CD14-positive monocyte (primary cell): ENCODE results near the gene ZNF76. TPM values are rescaled to one million over a fixed set of nuclear protein-coding genes. Genes with fewer than 3 reads are reported as not detected.

ENCODE experiments used
- DNase-seq, 3 donors: peaks; one replicate each; pipeline ENCODE4 v3.0.0-alpha.2; 2011 to 2022
- H2AFZ ChIP-seq: 2 replicates; pipeline ENCODE4 v1.6.0; 2012; ENCODE audit warnings: mild to moderate bottlenecking, low read depth, low read length, inconsistent platforms; ENCODE audit not compliant: insufficient read depth, poor library complexity, severe bottlenecking
- H3K27ac ChIP-seq, 2 donors: 1 replicate in 1 of 2; 2 replicates in 1 of 2; pipeline ENCODE4 v1.5.1; 2012 to 2013; ENCODE audit warnings: low read length in 2 of 2, control low read depth in 1 of 2, inconsistent platforms in 1 of 2, low read depth in 1 of 2, mild to moderate bottlenecking in 1 of 2
- H3K27me3 ChIP-seq, 2 donors: one replicate each; pipeline versions ENCODE4 v1.6.0 to v1.6.1; 2011 to 2013; ENCODE audit warnings: low read length in 2 of 2; ENCODE audit not compliant: control insufficient read depth in 2 of 2, insufficient read depth in 2 of 2
- H3K36me3 ChIP-seq, 2 donors: replicated peaks in 1 of 2; 1 replicate in 1 of 2; 2 replicates in 1 of 2; pipeline versions ENCODE4 v1.5.1 to v1.6.1; 2012 to 2013; ENCODE audit warnings: low read length in 2 of 2, control low read depth in 1 of 2, inconsistent platforms in 1 of 2, mild to moderate bottlenecking in 1 of 2; ENCODE audit not compliant: insufficient read depth in 2 of 2, control insufficient read depth in 1 of 2
- H3K4me1 ChIP-seq, 2 donors: 1 replicate in 1 of 2; 2 replicates in 1 of 2; pipeline versions ENCODE4 v1.5.1 to v1.6.1; 2012 to 2013; ENCODE audit warnings: low read length in 2 of 2, control low read depth in 1 of 2, inconsistent platforms in 1 of 2, mild to moderate bottlenecking in 1 of 2, moderate library complexity in 1 of 2; ENCODE audit not compliant: insufficient read depth in 2 of 2, control insufficient read depth in 1 of 2
- H3K4me2 ChIP-seq: replicated peaks from 2 replicates; pipeline ENCODE3; 2012; ENCODE audit warnings: low read length, moderate library complexity, mild to moderate bottlenecking; ENCODE audit not compliant: poor library complexity, severe bottlenecking; ENCODE audit errors: extremely low read depth
- H3K4me3 ChIP-seq, 3 experiments: fragments of 200-600 bp in 1 of 3; sonication (generic) in 1 of 3; replicated peaks in 1 of 3; 1 replicate in 2 of 3; 2 replicates in 1 of 3; pipeline ENCODE4 v1.5.1; 2011 to 2013; ENCODE audit warnings: low read length in 3 of 3, mild to moderate bottlenecking in 3 of 3, control low read depth in 2 of 3, low read depth in 2 of 3, inconsistent platforms in 1 of 3, moderate library complexity in 1 of 3
- H3K79me2 ChIP-seq: 2 replicates; pipeline ENCODE4 v1.6.0; 2012; ENCODE audit warnings: mild to moderate bottlenecking, control low read depth, inconsistent platforms, low read length, moderate library complexity; ENCODE audit not compliant: insufficient read depth
- H3K9ac ChIP-seq: 2 replicates; pipeline ENCODE4 v1.6.0; 2017; ENCODE audit warnings: low read length, mild to moderate bottlenecking; ENCODE audit not compliant: insufficient read depth, poor library complexity, severe bottlenecking
- H3K9me3 ChIP-seq, 2 donors: replicated peaks in 1 of 2; 1 replicate in 1 of 2; 2 replicates in 1 of 2; pipeline versions ENCODE4 v1.5.1 to v1.6.1; 2012 to 2013; ENCODE audit warnings: low read length in 2 of 2, control low read depth in 1 of 2; ENCODE audit not compliant: control insufficient read depth in 1 of 2, insufficient read depth in 1 of 2
- H4K20me1 ChIP-seq: 2 replicates; pipeline ENCODE4 v1.6.0; 2012; ENCODE audit warnings: mild to moderate bottlenecking, low read length, control low read depth, moderate library complexity; ENCODE audit not compliant: insufficient read depth
- H3K27ac Mint-ChIP-seq, 7 donors: one replicate each; pipeline ENCODE4 v1.8.0; 2020; ENCODE audit warnings: mild to moderate bottlenecking in 7 of 7, mixed read lengths in 7 of 7, moderate library complexity in 6 of 7, inconsistent platforms in 2 of 7
- H3K27me3 Mint-ChIP-seq, 3 donors: one replicate each; pipeline ENCODE4 v1.8.0; 2021 to 2022; ENCODE audit warnings: low read depth in 3 of 3, mild to moderate bottlenecking in 3 of 3, mixed read lengths in 3 of 3, moderate library complexity in 3 of 3, inconsistent platforms in 1 of 3
- H3K36me3 Mint-ChIP-seq, 2 donors: one replicate each; pipeline ENCODE4 v1.8.0; 2020; ENCODE audit warnings: mixed read lengths in 2 of 2, inconsistent platforms in 1 of 2, mild to moderate bottlenecking in 1 of 2
- H3K4me1 Mint-ChIP-seq: one replicate; pipeline ENCODE4 v1.8.0; 2020; ENCODE audit warnings: mild to moderate bottlenecking, mixed read lengths
- H3K4me3 Mint-ChIP-seq, 2 donors: one replicate each; pipeline ENCODE4 v1.8.0; 2020; ENCODE audit warnings: mild to moderate bottlenecking in 2 of 2, mixed read lengths in 2 of 2, moderate library complexity in 1 of 2
- H3K9me3 Mint-ChIP-seq, 7 donors: one replicate each; pipeline ENCODE4 v1.8.0; 2020 to 2022; ENCODE audit warnings: mixed read lengths in 7 of 7, mild to moderate bottlenecking in 6 of 7, moderate library complexity in 6 of 7, inconsistent platforms in 2 of 7
- CTCF ChIP-seq: fragments of 200-600 bp; IDR thresholded peaks from one replicate; pipeline ENCODE4 v1.8.0; 2022; ENCODE audit warnings: antibody characterized with exemption, mild to moderate bottlenecking
- WGBS: methylation state at CpG from one replicate; pipeline ENCODE4 v1.1.5; 2013; ENCODE audit warnings: missing lambda C conversion rate; ENCODE audit not compliant: insufficient coverage; 5-methylcytosine and 5-hydroxymethylcytosine counted together
- intact Hi-C, 2 donors: fragments of 100-400 bp; cut with micrococcal nuclease; formaldehyde crosslinking; loops; one replicate each; pipeline versions ENCODE4 v1.15.0 to v1.15.1; 2023
- polyA plus RNA-seq, 3 donors: library from polyadenylated mRNA; depleted of rRNA in 1 of 3; unstranded in 2 of 3; stranded (reverse) in 1 of 3; fragments of 300-500 nt in 2 of 3; fragments of >200 nt in 1 of 3; fragmentation: Illumina TruSeq in 2 of 3; gene quantifications; 1 replicate in 2 of 3; 2 replicates in 1 of 3; pipeline ENCODE4 v1.2.3, GENCODE V29; 2012 to 2021

ZNF76 gene
- polyA plus RNA-seq, 3 donors: 6.8 to 49.7 (median 9.6) TPM

DNA sequence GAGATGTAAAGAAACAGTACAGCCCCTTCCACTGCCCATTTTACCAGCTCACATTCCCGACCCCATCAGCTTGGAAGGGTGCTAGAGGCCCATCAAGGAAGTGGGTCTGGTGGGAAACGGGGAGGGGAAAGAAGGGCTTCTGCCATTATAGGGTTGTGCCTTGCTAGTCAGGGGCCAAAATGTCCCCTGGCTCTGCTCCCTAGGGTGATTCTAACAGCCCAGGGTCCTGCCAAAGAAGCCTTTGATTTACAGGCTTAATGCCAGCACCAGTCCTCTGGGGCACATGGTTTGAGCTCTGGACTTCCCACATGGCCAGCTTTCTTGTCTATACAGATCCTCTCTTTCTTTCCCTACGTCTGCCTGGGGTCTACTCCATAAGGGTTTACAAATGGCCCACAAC lies 10.6 kb upstream of the ZNF76 start:
- intact Hi-C loops: loop anchor here in 1 of 2 donors (10.0 kb wide), 1 partner anchor 264 kb away; no protein-coding TSS in a partner anchor
- peak overlapping the region in 1 of 7 donors; percentile 51 for H3K27ac Mint-ChIP-seq

GRCh38 chr6:35251949-35252348 lies 7.6 kb upstream of the ZNF76 start:
- H3K4me3 ChIP-seq: no peak overlapping the region
- H3K27me3 ChIP-seq: no peaks in the 10 kb centered on the region
- H3K4me3 Mint-ChIP-seq: no peak overlapping the region
- TF ChIP-seq CTCF: no peak
- H3K36me3 Mint-ChIP-seq: peaks cover 0 to 4% of the 10 kb centered on the region in 2 donors
- 100% methylated on average over 1 of the region's 3 CpGs for WGBS
- DNase-seq: no peak
- H3K27ac Mint-ChIP-seq: no peak overlapping the region
- no peaks in the 10 kb centered on the region for H3K9me3 ChIP-seq
- no peaks in the 10 kb centered on the region for H3K79me2 ChIP-seq
- intact Hi-C loops: loop anchor here in 1 of 2 donors (10.0 kb wide), 1 partner anchor 497 kb away; the partner anchor contains the start of gene SNRPC
- peaks cover 0 to under 1% of the 10 kb centered on the region in 2 donors for H3K4me1 ChIP-seq
- H3K4me2 ChIP-seq: no peak overlapping the region
- no peaks in the 10 kb centered on the region for H3K9me3 Mint-ChIP-seq
- H3K27ac ChIP-seq: no peak overlapping the region
- H3K36me3 ChIP-seq: no peaks in the 10 kb centered on the region
- H3K9ac ChIP-seq: no peak overlapping the region
- H4K20me1 ChIP-seq: no peaks in the 10 kb centered on the region
- peaks cover 1% of the 10 kb centered on the region for H3K4me1 Mint-ChIP-seq
- H3K27me3 Mint-ChIP-seq: no peaks in the 10 kb centered on the region
- H2AFZ ChIP-seq: no peak overlapping the region

More for the DNA sequence above, 10.6 kb upstream of the ZNF76 start:
- 86% methylated on average over 1 of the region's 3 CpGs for WGBS
- no peak for TF ChIP-seq CTCF
- Mint-ChIP-seq H3K4me1 (peaks cover 1% of the 10 kb centered on the region), H3K4me3 (no peak overlapping the region), H3K9me3 (no peaks in the 10 kb centered on the region), H3K27me3 (peaks cover 0 to 2% (median 0%) of the 10 kb centered on the region in 3 donors), H3K36me3 (peaks cover 0 to 10% of the 10 kb centered on the region in 2 donors)
- no peaks in the 10 kb centered on the region for H3K9me3 ChIP-seq
- H3K79me2 ChIP-seq: no peaks in the 10 kb centered on the region
- H3K4me2 ChIP-seq: no peak overlapping the region
- no peak for DNase-seq
- H3K36me3 ChIP-seq: no peaks in the 10 kb centered on the region
- no peak overlapping the region for H2AFZ ChIP-seq
- H3K9ac ChIP-seq: no peak overlapping the region
- no peak overlapping the region for H3K4me3 ChIP-seq
- H4K20me1 ChIP-seq: no peaks in the 10 kb centered on the region
- no peaks in the 10 kb centered on the region for H3K4me1 ChIP-seq
- H3K27me3 ChIP-seq: no peaks in the 10 kb centered on the region
- H3K27ac ChIP-seq: no peak overlapping the region
